Activated T-helper 1 cell treated with anti-CD3 and anti-CD28 coated beads, Interleukin-12 subunit alpha, Interleukin-12 subunit beta, Interleukin-2, Interleukin-4 antibody, amounts not matched to agents 30 ng/mL and 10 ng/mL and 1 ng/mL, durations not matched to agents 14 hours and 24 hours and 36 hours (primary cell): ENCODE data around the gene CYP19A1. TPM values are rescaled to one million over a fixed set of nuclear protein-coding genes. Genes with fewer than 3 reads are reported as not detected.

Experiments used
- total RNA-seq: library from RNA; stranded (reverse); gene quantifications from 2 replicates; pipeline ENCODE4 v1.2.3, GENCODE V29; 2022

CYP19A1 gene
- total RNA-seq, 1 donor from 2014 or later = 0.23 TPM

Other genes starting within 250 kb of the CYP19A1 start
- gene TNFAIP8L3, start 243.7 kb downstream of the CYP19A1 start, total RNA-seq = 0.20 and 0.49 TPM in 2 replicates
- gene GLDN, start 3.1 kb upstream of the CYP19A1 start, total RNA-seq = 0.15 TPM in 1 of 2 replicates, not detected in the other